Lung microvascular endothelial cell (primary cell): ENCODE measurements around the gene MAPRE2. TPM values are rescaled to one million over a fixed set of nuclear protein-coding genes. Genes with fewer than 3 reads are reported as not detected.

ENCODE experiments used
- DNase-seq, 2 donors: peaks; one replicate each; pipeline versions ENCODE4 v3.0.0 to v3.0.0-alpha.2; 2010; ENCODE audit warnings: low read depth in 2 of 2
- total RNA-seq: library from RNA; depleted of rRNA; stranded (reverse); fragments of >200 nt; gene quantifications from 2 replicates; pipeline ENCODE4 v1.2.1, GENCODE V29; 2014

MAPRE2 gene
- total RNA-seq, 1 donor from 2014 or later: 21.2 TPM

DNA sequence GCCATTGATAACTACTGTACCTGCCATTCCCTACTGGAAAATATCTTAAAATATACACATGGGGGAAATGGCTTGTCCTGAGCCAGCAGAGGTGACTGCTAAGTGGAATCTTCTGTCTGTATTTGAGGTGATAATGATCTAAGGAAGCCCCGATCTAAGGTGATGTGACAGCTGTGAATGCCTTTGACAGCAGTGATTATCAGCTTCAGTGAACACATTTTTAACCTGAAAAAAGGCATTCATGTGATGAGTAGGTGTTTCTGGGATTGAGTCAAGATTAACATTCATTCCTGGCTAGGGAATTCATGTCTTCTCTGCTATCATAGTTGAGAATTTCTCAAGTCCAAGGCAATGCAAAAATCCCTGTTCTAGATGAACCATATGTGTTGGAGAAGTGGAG, 9.1 kb upstream of the MAPRE2 start:
- no peak for DNase-seq

DNA sequence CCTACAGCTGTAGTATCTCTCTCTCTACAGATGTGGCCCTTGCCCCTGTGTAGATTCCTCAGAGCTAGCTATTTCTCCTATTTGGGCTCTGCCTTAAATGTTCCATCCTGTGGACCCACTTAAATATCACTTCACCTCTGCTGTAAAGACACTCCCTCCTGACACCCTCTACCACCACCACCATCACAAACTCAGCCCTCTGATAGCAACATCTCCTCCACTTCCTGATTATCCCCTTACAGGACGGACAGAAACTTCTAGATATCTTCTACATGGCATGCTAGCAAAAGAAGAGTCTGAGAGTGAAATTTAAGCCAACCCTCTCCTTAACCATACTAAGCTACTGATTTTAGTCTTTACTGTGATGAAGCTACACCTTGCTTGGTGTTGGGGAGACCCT, 3.2 kb upstream of the MAPRE2 start:
- no peak for DNase-seq

DNA sequence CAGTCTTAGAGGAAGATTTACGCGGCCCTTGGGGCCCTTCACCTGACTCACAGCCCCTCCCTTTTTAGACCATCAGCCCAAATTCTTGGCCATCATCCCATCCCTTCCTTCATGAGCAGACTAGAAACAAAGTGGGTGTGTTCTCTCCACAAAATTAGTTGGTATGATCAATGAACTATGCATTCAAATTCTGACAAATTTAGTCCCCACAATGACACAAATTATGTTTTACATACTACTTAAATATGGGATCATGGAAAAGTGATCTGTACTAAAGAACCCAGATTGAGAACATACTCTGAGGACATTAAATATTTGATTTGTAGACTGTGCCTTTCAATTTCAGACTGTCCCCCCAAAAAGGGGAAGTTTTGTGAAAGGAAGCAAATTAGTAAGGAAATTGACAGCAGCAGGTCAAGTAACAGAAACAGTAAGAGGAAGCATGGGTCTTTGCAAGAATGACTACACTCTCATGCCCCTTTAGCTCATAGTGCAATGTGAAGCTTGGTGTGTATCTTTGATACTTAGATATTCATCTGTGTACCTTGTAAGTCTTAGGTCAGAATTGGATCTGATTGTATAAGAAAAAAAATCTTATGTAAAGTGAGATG, 2.2 kb upstream of the MAPRE2 start:
- peak in 1 of 2 donors; percentile 42 for DNase-seq

DNA sequence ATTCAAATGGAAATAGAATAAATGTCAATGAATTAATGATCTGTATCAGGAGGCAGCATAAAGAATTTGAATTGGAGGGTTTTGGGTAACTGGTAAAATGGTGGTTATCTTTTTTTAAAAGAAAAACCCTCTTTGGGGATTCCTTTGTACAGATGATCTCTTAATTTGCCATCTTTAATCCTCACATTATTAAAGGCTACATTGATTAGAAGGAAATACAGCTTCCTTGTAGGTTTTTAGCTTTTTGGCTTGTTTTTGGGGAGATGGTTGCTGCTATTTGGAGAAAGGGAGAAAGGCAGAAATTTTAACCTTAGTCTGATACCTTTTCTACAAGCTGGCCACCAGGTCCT, 600 bp upstream of the MAPRE2 start:
- DNase-seq: no peak

DNA sequence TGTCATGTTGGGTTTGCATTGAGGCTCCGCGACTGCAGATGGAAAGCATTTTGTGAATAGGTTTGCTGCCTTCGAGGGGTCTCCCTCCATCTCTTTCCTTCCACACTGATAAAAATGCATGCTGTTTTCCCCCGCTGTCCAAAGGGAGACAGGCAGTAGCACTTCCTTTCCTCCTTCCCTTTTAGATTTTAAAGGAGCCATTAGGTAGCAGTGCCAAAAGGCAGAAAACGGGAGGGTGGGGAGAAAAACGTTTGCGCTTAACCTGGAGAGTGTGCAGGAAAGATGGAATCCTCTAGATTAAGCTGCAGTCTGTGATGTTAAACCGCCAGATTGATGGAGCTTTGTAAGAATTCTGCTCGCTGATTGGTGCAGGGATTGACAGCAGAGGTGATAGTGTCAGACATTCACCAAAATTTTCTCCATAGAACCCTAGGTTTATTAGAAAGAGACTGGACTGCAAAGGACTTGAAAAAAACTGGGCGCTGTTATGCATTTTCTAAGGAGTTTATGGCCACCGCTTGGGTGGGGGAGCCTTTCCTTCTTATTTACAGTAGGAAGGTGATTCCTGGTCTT, 688 bp downstream of the MAPRE2 start:
- DNase-seq: peak in 1 of 2 donors; percentile 27

DNA sequence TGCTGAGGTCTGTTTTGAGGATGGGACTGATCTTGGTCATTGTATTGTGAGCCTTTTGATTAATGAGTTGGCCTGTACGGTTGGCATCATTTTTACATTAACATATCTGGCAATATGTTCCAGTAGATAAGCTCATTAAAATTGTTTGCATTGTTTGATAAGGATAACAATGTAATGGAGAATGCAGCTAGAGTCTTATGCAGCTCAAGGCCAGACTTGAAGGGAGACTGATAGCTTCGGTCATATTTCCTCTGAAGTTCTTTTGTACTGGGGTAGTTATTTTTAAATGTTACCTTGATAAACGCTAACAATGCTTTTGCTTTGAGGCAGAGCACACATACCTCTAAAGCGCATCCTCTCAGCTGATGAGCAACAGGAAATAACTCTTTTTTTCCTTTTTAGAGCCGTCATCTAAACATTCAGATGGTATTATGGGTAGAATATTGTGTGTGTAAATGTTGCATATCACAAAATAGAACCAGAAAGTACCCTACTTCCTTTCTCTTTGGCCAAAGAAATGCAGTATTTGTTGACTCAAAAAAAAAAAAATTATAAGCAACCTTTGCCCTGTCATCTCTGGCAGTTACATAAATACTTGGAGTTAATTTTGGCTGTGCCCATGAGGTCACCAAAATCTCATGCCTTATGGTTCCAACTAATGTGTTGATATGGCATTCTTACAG, 1.3 kb downstream of the MAPRE2 start:
- peak; percentile 61 to 73 for DNase-seq

DNA sequence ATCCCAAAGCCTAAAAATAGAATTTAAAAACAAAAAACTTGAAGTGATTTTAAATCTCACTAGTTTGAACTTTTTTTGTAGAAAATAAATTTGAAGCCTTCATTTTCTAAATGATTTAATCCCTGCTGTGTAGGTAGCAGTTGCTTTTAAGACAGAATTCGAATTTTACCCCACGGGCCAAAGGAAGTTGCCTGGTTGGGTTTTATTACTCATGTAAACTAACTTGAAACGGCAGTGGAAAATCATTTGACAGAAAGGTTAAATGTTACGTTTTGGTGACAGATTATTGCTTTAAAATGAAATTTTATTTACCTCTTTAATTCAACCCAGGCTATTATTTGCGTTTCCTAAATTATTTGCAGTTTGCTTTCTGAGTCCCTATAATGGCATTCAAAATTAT, 2.0 kb downstream of the MAPRE2 start:
- DNase-seq: peak in 1 of 2 donors; percentile 60

DNA sequence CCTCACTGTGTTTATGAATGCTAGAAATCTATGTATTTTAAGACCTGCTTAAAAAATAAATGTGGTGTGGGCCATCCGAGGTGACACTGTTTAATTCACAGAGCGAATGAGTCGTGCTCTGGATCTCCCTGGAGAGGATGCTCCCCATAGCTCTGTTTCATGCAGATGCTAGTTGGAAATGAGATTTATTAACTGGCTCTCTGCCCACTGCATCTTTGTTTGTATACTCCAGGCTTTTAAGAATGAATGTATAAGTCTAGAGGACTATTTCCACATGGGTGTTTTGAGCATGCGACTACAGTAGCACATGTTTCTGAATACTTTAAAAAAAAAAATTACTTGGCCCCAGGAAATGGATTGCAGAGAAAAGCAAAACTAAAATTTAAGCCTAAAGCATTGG, 3.9 kb downstream of the MAPRE2 start:
- no peak for DNase-seq

DNA sequence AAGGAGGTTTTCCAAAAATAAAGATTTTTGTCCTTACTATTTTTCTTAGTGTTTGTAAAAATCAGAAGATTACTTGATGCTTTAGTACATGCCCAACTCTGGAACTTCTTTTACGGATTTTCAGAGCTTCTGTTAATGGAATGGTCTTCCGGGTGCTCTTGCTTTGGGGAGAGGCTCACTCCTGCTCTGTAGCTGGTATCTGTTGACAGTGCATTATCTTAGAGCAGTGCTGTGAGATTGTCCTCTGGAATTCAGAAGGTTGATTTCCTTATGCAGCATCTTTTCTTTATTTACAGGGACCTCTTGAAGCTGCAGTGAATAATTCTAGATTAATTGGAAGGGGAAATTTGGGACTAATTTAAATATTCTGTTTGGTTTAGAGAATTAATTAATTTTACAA, 4.6 kb downstream of the MAPRE2 start:
- DNase-seq: no peak

DNA sequence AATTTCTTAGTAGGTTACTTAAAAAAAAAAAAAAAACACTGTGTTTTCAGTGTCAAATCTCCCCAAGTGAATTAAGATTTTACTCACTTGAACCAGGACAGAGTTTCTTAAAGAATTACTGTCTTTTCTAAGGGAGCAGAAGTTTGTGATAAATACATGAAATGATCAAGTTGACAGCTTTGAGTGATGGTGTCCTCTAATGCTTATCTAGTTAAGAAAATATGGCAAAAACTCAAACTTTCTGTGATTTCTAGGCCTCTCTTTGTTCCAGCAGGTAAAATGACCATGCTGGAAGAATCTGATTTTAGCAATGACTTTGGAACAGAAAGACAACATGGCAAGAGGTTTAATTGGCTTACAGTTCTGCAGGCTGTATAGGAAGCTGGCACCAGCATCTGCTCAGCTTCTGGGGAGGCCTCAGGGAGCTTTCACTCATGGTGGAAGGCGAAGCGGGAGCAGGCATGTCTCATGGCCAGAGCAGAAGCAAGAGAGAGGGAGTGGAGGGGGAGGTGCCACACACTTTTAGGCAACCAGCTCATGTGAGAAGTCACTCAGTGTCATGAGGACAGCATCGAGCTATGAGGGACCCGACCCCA, 6.6 kb downstream of the MAPRE2 start:
- DNase-seq: no peak

DNA sequence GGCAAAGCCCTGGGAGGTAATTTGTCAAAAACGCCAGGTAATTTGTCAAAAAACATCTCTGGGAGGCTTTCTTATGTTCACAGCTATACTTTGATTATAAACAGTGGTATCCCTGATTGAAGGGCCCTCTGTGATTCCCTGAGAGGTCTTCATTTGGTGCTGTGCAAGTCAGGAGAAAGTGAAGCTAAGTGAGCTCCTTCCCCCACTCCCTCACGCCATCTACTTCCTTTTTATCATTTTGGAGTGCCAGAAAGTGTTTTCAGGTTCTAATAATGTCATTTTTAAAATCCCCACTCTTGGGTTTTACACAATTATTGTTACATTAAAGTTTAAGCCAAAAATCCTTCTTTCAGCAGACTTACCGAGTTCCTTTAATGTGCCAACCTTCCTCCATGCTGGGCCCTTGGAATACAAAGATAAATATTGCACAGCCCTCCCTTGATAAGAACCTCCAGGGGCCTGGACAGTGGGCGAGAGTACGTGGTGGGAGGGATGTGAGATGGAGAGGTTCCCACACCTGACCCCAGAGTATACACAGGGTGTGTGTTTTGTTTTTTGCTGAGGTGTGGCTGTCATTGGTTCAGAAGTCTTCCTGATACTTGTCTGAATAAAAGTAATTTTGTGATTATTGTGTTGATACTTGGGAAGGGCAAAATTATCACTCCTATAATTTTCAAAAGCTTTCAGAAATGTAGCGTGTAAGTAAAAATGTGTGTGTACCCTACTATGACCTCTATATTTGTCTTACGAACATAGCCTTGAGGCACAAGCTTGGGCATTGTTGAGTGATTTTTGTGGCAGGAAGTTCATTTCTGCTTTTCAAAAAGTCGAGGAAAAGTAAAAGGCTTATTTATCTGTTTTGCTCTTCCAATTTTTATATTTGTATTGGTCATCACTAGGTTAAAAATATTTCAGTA, 8.2 kb downstream of the MAPRE2 start:
- no peak for DNase-seq

DNA sequence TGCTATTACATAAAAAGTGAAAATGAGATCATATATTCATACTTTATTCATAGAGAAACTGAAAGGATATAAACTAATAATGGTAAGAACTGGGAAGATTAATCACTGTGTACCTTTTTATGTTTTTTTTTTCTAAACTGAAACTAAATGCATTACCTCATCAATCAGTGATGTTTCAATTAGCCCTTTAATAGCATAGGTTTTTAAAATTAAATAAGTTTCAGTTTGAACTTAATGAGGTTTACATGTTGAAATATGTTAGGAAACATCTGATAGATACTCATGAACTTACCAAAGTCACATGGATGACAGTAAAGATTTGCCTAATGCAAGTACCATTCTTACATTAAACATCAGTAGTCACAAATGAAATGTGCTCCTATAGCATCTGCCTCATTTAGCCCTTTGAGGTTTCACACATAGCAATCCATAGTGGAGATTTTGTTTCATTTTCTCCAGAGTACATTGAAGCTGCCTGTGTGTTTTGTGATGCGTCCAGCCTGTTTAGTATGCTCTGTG, 8.9 kb downstream of the MAPRE2 start:
- no peak for DNase-seq

DNA sequence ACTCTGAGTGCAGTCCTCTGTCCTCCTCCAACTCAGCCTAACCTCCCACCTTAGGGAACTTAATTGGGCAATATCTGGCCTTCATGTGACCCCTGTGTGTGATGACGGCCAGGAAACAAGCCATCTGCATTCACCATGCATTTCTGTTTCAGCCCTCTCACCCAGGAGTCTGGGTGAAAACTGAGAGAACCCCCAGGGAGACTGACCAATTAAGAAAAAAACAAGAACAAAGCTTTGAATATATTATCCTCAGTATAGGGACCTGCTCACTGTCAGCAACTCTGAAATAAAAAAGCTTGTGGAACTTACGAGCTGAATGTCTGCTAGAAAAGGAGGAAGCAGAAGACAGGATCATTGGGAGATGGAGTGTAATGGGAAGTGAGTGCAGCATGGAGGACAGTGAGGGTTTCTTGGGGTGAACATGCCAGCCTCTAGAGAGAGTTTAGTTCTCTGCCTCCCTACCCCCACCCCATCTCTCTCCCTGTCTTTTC, 9.5 kb downstream of the MAPRE2 start:
- no peak for DNase-seq

DNA sequence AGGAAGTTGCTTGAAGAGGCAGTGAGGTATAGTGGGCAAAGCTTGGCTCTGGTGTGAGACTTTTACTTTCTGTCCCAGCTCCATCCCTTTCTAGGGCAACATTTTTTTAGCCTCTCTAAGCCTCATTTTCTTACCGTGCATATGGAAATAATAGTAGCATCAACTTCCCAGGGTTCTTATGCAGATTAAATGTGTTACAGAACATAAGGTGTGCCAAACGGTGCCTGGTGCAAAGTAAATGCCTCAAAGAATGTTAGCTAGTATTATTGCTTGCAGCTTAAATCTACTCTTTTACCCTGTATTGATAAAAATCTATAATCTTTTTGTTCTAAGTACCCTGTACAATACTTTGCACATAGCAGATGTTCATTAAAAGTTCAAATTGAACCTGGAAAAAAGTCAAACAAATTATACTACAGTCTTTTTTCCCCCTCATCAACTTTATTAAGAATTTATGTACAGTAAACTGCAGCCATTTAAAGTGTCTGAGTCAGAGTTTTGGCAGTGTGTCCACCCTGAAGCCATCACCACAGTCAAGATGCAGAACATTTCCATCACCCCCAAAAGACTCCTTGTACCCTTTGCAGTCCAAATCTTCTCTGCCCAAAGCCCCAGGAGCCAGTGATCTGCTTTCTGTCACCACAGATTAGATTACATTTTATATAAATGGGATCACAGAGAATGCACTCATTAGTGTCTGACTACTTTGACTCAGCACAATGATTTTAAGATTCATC, 10.6 kb downstream of the MAPRE2 start:
- no peak for DNase-seq

DNA sequence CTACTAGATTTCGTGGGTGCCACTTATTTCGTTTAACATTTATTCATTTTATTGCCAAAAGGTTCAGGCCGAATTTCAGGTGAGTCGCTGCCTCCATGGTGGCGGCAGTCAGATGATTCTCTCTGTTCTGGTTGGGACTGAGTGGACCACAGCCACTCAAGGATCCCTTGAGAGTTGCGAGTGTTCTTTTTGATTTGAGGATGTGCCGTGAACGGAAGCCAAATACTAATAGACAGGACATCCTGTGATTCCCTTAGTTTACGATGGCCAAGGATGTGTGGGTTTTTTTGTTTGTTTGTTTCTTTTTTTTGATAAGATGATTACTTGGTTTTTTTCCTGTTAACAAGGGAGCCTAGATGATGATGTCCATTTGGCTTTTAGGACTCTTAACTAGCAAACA, 13.2 kb downstream of the MAPRE2 start:
- DNase-seq: no peak

DNA sequence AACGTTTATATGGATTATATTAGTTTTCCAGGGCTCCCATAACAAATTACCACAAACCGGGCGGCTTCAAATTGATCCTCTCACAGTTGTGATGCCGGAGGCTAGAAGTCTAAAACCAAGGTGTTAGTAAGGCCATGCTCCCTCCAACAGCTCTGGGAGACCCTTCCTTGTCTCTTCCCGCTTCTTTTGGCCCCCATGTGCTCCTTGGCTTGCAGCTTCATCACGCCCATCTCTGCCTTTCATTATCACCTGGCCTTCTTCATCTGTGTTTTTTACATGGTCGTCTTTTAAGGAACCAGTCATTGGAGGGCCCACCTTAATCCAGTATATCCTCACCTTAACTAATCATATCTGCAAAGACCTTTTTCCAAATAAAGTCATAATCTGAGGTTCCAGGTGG, 13.9 kb downstream of the MAPRE2 start:
- DNase-seq: no peak

DNA sequence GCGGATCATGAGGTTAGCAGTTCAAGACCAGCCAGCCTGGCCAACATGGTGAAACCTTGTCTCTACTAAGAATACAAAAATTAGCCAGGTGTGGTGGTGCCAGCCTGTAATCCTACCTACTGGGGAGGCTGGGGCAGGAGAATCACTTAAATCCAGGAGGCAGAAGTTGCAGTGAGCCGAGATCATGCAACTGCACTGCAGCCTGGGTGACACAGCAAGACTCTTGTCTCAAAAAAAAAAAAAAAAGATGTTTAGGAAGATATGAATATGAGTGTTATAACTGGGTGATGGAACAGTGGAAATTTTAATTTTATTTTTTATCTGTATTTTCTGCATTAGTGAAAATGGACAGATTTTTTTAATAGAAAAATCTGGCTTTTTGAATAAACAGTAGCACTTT, 14.5 kb downstream of the MAPRE2 start:
- no peak for DNase-seq

DNA sequence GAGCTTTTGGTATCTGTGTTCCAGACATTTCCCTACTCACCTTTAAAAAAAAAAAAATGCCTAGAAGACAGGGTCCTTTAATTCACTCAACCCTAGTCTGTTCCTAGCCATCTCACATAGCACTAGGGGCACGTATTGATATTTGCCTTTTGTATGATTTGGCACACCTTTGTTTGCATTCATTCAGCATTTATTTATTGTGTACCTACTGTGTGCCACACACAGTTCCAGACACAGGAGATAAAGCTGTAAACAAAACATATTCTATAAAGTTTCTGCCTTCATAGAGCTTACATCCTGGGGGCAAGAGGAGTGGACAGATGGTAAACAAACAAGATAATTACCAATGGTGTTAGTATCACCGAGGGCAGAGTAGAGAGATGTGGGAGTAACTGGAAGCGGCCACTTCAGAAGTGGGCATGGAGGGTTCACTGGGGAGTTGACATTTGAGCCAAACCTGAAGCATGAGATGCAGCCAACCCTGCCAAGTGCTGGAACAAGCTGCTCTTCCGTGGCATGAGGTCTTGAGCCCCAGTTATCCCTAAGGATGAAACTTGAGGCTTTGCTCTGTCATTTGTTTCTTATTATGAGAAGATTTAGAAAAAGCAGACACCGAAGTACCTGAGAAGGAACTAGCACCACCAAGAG, 18.2 kb downstream of the MAPRE2 start:
- DNase-seq: no peak

DNA sequence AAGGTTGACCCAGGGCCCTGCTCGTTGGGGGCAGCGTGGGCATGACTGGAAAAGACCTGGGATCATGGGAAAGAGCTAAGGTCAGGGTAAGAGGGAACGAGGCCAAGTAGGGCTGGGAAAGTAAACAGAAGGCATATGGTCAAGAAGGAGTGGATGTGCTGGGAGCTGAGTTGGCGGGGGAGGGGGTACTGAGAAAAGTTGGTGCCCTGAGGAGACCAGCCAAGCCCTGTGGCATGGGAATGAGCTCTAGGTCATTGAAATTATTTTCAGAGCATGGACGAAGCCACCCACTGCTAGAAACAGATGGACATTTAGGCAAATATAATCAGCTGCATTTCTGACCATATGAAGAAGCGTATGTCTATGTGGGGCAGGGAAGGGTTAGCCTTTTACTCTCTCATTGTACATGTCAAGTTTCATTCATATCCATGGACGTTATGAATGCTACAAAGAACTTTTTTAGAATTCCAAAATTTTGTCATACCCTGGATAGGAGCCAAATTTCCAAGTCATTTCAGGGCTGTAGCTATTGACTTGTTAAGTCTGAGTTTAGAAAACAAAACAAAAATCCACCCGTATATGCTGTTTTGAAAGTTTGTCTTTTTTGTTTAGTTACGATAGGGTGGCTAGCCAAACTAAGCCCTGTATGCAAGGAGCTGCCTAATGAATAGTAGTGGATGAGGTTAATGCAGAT, 19.1 kb downstream of the MAPRE2 start:
- no peak for DNase-seq

DNA sequence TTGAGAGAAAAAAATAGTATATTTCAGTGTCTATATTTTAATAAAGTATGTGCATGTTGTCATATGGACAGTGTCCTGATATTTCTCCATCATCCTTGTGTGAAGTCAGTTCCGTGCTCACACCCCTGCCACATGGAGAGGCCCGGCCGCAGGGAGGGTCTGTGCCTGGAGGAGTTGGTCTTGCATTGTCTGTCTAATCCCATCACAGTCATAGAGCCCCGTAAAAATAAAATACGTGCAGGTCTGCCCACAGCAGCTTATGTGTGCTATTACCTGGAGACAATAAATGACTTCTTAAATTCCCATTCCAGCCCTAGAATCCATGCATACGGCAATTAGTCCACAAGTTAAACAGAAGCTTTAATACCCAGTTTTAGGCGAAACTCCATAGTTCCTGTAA, 20.1 kb downstream of the MAPRE2 start:
- no peak for DNase-seq
